ENCODE data around the gene PIK3CB.

DNA sequence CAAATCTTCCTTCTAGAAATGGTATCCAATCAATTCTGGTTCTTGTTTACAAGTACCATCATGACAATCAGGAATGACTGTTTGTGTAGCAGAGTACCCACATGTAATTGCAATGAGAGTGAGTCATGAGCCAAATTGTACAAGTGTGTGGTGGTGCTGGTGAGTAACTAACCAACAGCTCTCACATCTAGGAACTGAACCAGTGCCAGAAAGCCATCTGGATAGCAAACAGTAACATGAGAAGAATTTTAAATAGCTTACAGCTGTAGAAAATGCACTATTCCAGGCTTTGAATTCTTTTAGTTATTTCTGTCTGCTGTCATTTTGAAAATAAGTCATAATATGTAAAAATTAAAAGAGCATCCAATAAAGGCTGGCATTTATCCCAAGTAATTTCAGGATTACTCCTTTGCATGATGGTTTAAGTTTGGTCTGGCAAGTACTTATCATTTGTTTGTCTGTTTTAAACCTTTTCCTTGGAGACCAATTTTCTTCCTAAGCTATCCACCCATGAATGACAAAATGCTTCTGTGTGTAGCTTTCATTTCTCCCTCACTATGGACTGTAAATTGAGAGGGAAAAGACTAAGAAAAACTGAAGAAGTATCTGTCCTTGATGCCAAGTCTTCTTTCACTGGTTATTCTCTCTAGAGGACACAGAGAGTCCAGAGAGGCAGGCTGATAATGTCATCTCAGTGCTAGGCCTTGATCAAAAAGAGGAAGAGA is 60.0 kb downstream of the PIK3CB start:
- TF ChIP-seq TAF1 (IDR thresholded peaks at IDR 0.05; ENCODE audit: low read depth, low read length) (no peak), SUZ12 (IDR thresholded peaks at IDR 0.05; ENCODE audit: low read length) (no peak), NRF1 (IDR thresholded peaks at IDR 0.05; ENCODE audit: low read depth, low read length) (no peak), CBX8 (IDR thresholded peaks at IDR 0.05; ENCODE audit: borderline replicate concordance, low read depth, low read length) (no peak), CHD2 (IDR thresholded peaks at IDR 0.05; ENCODE audit: low read length) (no peak)
- TF ChIP-seq, protein P1, sequence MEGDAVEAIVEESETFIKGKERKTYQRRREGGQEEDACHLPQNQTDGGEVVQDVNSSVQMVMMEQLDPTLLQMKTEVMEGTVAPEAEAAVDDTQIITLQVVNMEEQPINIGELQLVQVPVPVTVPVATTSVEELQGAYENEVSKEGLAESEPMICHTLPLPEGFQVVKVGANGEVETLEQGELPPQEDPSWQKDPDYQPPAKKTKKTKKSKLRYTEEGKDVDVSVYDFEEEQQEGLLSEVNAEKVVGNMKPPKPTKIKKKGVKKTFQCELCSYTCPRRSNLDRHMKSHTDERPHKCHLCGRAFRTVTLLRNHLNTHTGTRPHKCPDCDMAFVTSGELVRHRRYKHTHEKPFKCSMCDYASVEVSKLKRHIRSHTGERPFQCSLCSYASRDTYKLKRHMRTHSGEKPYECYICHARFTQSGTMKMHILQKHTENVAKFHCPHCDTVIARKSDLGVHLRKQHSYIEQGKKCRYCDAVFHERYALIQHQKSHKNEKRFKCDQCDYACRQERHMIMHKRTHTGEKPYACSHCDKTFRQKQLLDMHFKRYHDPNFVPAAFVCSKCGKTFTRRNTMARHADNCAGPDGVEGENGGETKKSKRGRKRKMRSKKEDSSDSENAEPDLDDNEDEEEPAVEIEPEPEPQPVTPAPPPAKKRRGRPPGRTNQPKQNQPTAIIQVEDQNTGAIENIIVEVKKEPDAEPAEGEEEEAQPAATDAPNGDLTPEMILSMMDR (IDR thresholded peaks at IDR 0.05; ENCODE audit: control extremely low read depth in 1 of 3, insufficient read depth in 1 of 3, low read depth in 1 of 3, low read length in 3 of 3) = no peak
